Pulmonary artery endothelial cell (primary cell): ENCODE data around the gene TP53. TPM values are rescaled to one million over a fixed set of nuclear protein-coding genes. Genes with fewer than 3 reads are reported as not detected.

ENCODE experiments used
- DNase-seq: peaks from one replicate; pipeline ENCODE4 v3.0.0-alpha.2; 2011; ENCODE audit warnings: low read depth, low spot score
- total RNA-seq: library from RNA; depleted of rRNA; stranded (reverse); fragments of >200 nt; gene quantifications from 2 replicates; pipeline ENCODE4 v1.2.3, GENCODE V29; 2014

TP53 gene
- total RNA-seq, 1 donor from 2014 or later, result 53.7 TPM

GRCh38 chr17:7707446-7707845 lies 20.2 kb upstream of the TP53 start:
- no peak for DNase-seq

GRCh38 chr17:7706631-7707354 lies 19.5 kb upstream of the TP53 start:
- no peak for DNase-seq

GRCh38 chr17:7705269-7706255 lies 18.3 kb upstream of the TP53 start:
- no peak for DNase-seq

DNA sequence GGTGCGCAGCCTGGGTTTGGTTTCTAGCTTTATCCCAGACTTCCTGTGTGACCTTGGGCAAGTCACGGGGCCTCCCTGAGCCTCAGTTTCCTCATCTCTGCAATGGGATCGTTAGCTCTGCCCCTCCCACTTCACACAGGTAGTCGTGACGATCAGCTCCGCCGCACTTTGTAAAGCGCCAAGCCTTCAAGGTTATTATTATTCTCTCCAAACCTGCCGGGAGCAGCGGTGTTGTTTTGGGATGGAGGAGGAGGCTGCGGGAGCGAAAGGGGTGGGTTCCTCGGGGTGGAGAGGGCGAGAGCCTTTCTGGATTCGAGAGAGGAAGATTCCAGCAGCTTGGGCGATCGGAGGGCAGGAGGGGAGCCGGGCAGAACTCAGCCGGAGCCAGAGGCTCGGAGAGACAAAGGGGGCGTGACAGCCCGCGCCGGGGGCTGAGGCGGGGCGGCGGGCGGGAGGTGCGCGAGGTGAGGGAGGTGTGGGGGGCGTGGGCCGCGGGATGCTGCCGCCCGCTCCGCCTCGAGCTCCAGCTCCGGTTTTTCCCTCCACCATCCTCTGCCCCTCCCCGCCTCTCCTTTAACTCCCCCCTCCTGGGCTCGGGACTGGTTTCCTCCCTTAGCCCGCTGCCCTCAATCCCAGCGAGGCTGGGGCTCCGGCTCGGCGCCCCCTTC lies 17.4 kb upstream of the TP53 start, which contains the start of gene EFNB3:
EFNB3 (plus strand) TSS at position 602 of the 668 bp plus-strand sequence. CDS start 397 bp downstream, outside the sequence.
- DNase-seq, result no peak

DNA sequence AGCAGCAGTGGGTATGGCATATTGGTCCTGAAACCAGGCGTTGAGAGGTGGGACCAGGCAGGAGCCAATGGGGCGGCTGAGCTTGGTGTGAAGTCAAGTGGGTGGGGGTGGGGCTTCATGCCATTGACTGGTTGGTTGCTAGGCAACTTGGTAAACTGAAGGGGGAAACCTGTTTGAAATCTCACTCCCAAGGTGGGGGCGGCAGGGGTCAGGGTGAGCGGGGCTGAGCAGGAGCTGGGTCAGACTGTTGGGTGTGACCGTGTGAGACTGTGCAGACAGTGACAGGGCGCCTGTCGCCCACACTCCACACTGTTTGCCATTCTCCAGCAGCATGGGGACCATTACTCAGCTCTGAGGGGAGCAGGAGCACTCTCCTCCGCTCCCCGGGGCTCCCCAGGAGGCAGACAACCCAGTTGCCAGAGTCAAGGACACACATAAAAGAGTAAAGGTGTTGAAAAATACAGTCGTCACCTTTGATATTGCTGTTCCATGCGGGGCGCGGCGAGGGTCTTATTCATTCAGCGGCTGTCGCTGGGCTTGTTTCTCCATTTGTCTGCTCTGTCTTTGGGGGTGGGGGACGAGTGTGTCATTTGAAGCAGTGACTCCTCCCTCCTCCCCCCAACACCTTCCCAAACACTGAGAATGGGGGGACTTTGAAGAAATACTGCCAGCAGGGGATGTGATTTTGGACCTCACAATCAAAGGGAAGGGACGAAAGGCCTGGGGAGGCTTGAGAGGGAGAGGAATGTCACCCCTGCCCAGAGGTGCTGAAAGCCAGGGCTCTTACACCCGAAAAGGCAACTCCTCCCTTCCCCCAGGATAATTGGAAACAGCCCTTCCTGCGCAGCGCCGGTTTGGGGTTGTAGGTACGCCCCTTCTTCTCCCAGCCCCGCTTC lies 16.5 kb upstream of the TP53 start:
- DNase-seq, result no peak

DNA sequence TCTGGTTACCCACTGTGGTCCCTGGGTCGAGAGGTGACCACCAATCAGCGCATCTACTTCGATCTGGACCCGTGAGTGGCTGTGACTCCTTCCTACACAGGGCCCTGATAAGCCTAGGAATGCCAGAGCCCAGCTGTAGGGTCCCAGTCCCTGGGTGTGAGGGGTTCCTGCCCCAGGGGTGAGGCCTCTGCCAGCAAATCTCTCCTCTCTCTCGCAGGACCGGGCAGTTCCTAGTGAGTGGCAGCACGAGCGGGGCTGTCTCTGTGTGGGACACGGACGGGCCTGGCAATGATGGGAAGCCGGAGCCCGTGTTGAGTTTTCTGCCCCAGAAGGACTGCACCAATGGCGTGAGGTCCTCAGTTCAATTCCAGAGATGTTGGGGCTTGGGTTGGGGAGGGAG lies 15.5 kb upstream of the TP53 start:
- DNase-seq, result no peak

DNA sequence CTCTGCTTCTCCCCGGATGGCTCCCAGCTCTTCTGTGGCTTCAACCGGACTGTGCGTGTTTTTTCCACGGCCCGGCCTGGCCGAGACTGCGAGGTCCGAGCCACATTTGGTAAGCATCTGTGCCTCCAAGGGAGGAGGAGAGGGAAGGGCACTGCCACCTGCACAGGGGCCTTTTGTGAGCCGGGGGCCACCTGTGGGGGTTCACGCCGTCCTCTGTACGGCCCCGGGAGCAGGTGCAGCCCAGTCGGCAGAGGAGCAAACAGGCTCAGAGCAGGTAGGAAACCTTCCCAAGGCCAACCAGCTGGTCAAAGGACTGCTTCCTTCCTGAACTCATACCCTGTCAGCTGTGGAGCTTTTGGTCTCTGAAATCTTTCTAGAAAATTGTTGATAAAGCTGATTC lies 14.4 kb upstream of the TP53 start:
- no peak for DNase-seq

- no peak for DNase-seq
Measured at GRCh38 chr17:7700510-7700909, 13.2 kb upstream of the TP53 start.

DNA sequence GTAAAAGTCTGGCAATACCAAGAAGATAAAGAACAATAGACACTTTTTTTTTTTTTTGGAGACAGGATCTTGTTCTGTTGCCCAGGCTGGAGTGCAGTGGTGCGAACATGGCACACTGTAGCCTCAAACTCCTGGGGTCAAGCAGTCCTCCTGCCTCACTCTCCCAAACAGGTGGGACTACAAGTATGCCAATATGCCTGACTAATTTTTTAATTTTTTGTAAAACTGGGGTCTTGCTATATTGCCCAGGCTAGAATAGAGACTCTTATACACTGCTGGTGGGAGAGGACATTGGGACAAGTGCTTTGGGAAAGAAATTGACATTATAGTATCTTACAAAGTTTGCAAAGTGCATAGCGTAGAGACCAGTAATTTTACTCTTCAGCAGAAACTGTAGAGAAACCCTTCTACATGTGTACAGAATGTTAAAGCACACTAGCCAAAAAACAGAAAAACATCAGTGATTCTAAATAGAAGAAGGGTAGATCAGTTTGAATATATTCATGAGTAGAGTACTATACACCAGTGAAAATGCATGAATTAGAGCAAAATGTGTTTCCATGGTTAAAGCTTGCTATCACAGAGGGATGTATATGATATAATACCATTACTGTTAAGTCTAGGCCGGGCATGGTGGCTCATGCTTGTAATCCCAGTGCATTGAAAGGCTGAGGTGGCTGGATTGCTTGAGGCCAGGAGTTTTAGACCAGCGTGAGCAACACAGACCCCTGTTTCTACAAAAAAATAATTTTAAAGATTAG lies 10.7 kb upstream of the TP53 start:
- DNase-seq, result no peak

- no peak for DNase-seq
Measured at GRCh38 chr17:7695586-7695985, 8.3 kb upstream of the TP53 start.

DNA sequence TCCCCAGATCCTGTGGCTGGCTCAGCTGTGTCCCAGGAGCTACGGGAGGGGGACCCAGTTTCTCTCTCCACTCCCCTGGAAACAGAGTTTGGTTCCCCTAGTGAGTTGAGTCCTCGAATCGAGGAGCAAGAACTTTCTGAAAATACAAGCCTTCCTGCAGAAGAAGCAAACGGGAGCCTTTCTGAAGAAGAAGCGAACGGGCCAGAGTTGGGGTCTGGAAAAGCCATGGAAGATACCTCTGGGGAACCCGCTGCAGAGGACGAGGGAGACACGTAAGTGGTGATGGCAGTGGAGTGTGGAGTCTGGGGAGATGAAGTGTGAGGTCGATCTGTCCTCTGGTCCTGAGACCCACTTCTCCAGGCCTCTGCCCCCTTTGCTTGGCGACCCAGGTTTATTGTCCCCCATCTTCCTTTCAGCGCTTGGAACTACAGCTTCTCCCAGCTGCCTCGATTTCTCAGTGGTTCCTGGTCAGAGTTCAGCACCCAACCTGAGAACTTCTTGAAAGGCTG lies 1.6 kb upstream of the TP53 start:
- DNase-seq, result no peak

GRCh38 chr17:7687908-7688807 lies 868 bp upstream of the TP53 start, which contains the start of gene WRAP53:
Gene WRAP53, plus strand, starts transcription at chr17:7688477. Its CDS starts 172 bp downstream, at chr17:7688649.
- DNase-seq, result peak; percentile 97

- DNase-seq, result peak; percentile 39
Measured at GRCh38 chr17:7686222-7687071, 843 bp downstream of the TP53 start.

DNA sequence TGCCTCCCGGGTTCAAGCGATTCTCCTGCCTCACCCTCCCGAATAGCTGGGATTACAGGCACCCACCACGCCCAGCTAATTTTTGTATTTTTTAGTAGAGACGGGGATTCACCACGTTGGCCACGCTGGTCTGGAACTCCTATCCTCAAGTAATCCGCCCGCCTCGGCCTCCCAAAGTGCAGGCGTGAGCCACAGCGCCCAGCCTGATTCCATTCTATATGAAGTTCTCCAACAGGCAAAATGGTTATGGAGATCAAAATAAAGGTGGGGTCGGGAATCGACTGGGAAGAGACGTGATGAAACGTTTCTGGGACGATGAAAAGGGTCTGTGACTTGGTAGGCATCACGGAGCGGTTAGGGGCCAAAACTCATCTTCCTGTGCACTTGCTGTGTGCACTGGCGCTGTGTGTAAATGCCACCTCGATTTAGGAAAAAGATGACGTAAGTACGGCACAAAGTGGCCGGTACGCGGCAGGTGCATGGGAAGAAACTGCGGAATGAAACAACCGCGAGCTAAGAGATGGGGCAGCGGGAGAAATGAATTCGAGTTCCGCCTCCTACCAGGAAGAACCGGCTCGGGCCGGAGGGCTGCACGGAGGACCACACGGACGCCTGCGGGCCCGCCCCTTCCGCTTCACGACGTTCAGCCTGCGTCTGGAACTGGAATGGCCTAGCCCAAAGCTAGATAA lies 1.6 kb downstream of the TP53 start:
- DNase-seq, result peak; percentile 71

GRCh38 chr17:7684851-7685532 lies 2.3 kb downstream of the TP53 start:
- DNase-seq, result no peak

DNA sequence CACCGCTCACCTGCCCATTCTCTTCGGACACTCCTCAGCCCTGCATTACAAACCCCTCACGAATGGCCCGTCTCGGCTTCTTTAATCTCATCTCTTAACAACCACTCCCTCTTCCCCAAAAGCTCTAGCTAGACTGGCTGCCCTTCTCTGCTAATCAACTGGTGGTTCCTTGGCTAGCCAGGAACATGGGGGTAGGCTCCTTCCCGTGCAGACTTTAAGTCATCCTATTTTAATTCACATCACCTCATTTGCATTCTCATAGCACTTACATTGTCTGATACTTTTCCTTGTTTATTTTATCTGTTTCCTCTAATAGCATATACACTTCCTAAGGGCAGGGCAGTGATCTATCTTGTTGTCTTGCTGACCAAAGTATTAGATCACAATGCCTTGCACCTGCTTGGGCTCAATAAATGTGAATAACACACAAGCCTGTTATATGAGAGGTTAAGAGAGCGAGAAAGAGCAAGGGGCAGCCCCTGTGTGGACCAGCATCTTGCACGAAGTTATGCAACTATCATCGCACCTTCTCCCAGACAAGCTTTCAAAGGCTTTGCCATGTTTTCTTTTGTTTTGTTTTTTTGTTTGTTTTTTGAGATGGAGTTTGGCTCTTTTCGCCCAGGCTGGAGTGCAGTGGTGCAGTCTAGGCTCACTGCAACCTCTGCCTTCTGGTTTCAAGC lies 9.8 kb downstream of the TP53 start:
- DNase-seq, result no peak
